Activated T-cell treated with anti-CD3 and anti-CD28 coated beads for 1 hour (primary cell): Measurements from ENCODE around the gene HCRTR2.

Experiments
- DNase-seq: peaks from one replicate; pipeline ENCODE4 v3.0.0-alpha.2; 2020; ENCODE audit warnings: low read depth

Gene HCRTR2

DNA sequence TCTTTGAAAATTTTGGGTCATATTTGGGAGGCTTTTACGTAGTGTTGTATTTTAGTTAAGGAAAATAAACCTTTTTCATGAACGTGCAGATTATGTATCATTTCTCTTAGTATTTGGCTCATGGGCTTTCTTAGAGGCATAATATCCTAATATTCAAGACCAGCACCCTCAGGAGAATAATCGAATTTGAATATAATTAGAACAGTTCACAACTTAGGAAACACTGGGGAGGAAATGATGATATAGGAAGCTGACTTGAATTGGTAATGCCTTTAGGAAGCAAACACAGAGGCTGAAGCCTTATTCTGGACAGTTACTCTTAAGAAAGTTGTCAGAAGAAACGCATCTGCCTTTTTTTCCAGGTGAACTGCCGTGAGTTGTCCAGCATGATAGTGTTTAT is 152.9 kb downstream of the HCRTR2 start, which contains the start of gene GFRAL:
Gene GFRAL (plus strand): TSS at position 301 of the 400 bp plus-strand sequence. CDS start 86 bp downstream, at position 387.
- DNase-seq: no peak
